HuH-7 (cell line): ENCODE results near the gene DISC1.

ENCODE experiments used
- DNase-seq: peaks from one replicate; pipeline ENCODE4 v3.0.0; 2011; ENCODE audit warnings: low spot score

Gene DISC1

DNA sequence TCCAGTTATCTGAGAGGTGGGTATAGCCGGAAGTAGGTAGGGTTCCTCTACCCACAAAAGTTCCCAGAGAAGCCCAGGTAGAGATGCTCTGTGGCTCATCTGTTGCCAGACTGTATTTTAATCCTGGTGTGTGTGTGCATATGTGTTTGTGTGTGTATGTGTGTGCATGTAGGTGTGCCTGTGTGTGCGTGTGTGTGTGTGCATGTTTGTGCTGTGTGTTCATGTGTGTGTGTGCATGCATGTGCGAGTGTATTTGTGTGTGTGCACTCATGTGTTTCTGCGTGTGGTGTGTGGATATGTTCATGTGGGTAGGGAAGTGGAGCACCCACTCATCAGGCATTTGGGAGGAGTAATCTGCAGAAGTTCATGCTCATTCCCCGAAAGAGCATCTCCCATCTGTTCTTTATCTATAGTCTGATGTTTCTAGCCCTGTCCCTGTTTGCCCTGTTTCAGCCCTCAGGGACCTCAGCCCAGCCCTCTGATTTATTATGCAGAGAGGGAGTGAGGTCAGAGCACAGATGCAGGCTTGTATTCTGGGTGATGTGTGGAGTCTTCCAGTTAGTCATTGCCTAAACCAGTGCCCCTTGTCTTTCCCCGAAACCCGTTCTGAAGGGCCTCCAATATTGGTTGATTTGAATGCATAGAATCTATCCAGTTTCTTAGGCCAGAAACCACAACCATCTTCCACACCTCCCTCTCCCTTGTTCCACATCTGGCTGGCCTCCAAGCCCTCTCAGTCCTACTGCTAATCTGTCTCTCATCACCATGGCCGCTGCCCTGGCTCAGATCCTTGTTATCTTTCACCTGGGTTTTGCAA lies 69.1 kb downstream of the DISC1 start:
- no peak for DNase-seq

DNA sequence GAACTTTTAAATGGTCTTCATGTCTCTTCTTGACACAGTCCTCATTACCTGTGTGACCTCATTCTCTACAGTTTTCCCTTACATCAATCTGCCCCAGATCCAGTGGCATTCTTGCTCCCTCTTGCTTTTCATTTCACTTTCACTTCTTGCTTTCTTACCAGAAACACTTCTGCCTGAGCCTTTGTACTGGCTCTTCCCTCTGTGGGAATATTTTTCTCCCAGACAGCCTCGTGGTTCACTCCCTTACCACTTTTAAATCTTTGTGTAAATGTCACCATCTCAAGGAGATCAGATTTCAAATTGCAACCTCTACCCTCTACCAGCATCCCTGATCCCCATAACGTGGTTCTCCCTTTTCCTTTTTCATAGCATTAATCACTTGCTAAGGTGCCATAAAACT lies 73.2 kb downstream of the DISC1 start:
- DNase-seq = no peak

DNA sequence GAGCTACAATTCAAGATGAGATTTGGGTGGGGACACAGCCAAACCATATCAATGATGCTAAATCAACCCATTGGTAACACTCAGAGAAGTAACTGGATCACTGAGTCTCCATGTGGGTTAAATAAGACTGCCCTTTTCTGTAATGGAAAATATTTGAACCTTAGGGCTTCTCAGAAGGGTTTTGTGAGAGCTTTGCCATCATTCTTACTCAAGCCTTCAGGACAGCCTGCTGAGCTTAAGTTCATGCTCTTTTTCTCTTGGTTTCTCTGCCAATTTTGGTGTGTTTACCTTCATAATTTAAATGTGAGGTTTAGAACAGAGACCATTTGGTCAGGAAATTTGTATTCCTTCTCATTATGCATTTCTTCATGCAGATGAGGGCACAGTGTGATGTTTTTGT lies 74.7 kb downstream of the DISC1 start:
- no peak for DNase-seq

DNA sequence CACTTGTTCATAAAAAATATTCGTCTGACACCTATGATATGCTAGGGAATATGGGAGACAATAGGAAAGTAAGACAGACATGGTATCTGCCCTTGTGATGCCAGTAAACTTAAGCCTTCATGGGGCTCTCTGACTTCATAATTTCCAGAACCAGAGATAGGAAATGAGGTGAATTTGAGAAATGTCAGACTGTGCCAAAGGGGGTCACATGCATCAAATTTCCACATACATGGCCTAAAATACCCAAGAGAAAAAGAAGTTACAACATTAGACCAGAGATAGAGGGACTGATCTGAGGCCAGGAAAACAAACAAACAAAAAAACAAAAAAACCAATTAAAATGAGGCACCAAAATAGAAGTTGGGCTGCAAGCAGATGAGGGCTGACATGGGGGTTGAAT lies 75.7 kb downstream of the DISC1 start:
- no peak for DNase-seq

DNA sequence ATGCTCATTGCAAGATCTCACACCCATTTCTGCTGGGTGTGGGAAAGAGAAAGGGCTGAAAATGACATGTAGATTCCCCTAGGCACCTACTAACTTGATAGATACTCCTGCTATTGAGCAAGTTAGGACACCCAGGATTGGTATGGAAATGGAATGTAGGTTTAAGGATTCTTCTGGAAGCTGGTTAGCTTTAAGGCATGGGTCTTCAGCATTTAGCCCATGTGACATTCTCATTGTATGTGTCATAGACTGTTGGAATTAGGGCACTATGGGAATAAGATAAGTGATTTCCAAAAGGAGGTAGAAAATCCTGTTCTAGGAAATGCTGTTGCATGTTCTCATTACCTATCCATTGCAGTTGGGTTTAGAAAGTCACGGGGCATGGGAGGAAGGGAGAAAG lies 76.2 kb downstream of the DISC1 start:
- DNase-seq = no peak

DNA sequence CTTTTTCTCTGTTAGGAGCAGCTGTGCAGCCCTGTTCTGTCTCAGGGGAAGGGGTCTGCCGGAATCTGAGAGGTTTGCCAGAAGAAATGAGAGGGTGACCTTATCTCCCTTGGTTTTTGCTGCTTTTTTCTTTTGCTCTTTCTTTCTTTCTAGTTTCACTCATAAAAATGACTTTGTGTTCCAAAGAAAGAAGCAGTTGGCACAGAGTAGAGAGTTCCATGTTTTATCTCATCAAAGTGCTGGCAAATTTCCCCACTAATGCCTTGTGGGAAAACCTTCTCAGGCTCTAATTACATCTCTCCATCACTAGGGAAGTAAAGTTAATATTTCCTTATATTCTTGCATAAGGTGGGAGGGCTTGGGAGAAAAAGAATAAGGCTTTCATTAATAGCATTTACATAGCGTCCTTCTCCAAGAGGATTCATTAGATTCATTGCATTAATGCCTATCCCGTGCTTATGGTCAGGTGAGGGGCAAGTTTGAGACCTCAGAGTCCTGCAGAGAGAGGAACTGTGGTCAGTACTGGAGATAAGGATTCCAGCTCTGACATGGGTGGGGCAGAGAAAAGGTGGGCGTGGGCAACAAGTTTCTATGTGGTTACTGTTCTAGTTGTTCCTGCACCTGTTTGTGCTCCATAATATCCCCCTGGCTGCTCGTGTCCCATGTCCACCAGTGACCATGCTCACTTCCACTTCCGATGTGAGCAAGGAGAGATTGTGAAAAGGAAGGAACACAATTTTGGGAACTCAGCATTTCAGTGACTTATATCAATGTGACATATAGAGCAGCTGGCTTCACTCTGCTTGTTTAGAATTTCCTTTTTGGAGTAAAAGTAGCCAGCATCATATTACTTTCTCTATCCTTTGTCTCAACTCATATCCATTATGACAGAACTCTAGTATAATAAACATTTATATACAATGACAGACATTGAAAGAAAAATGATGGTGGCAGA lies 79.5 kb downstream of the DISC1 start:
- DNase-seq = no peak

DNA sequence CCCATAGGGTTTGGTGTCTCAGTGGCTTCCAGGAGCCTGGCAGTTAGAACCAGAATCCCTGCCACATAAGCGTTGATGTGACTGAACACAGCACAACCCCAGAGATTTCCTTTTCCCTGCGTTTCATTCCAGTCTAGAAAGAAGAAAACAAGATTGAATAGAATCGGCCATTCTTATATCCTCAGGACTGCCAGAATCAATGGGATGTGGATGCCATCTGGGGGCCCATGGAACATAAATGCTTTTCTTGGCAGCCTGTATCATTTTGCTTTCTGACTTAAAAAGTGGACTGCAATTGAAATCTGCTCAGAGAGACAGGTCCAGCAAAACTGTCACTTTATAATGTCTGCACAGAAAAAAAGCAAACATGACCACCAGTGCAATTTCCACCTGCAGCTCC lies 80.3 kb downstream of the DISC1 start:
- DNase-seq = no peak

DNA sequence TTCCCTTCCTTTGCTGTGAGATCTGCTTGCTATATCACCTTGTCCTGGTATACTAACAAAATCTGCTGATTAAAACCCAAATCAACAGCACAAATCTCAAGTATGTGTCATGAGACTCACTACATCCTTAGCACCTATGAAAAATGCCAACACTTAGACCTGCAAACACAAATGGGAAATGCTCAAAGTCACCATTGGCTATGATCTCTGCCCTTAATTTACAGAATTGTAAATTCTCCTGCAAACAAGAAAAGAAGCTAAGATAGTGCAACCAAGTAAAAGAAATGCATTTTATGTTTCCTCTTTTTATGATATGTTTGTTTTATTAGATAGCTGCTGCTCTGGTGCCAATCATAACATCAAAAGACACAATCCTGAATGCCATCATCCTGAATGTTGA lies 80.8 kb downstream of the DISC1 start:
- no peak for DNase-seq

DNA sequence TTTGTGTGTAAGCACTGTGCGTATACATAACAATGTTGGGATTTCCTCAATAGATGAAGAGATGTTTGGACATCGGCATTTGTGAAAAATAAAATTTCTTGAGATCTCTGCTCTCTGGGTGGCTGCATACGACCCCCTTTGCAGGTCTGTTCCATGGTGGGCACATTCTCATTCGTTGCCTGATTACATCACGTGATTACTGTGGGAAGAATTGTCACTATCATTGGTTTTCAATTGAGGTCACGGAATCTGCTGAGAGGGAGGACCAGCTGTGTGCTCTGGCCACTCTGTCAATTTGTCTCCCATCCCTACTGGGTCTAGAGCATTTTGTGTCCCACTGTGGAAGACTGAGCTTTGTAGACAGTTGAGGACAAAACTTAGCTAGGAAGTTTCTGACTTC lies 81.8 kb downstream of the DISC1 start:
- DNase-seq = no peak

DNA sequence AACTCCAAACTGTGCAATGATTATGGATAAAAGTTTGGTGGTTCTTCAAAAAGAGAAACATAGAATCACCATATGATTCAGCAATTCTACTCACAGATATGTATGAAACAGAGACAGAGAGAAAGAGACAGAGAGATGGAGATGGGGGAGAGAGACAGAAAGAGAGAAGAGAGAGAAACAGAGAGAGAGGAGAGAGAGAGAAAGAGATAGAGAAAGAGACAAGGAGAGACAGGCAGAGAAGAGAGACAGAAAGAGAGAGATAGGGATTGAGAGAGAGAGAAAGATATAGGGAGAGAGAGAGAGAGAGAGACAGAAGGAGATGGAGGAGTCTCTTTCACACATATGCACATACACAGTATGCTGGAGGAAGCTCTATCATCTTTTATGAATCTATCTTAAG lies 87.8 kb downstream of the DISC1 start:
- no peak for DNase-seq

DNA sequence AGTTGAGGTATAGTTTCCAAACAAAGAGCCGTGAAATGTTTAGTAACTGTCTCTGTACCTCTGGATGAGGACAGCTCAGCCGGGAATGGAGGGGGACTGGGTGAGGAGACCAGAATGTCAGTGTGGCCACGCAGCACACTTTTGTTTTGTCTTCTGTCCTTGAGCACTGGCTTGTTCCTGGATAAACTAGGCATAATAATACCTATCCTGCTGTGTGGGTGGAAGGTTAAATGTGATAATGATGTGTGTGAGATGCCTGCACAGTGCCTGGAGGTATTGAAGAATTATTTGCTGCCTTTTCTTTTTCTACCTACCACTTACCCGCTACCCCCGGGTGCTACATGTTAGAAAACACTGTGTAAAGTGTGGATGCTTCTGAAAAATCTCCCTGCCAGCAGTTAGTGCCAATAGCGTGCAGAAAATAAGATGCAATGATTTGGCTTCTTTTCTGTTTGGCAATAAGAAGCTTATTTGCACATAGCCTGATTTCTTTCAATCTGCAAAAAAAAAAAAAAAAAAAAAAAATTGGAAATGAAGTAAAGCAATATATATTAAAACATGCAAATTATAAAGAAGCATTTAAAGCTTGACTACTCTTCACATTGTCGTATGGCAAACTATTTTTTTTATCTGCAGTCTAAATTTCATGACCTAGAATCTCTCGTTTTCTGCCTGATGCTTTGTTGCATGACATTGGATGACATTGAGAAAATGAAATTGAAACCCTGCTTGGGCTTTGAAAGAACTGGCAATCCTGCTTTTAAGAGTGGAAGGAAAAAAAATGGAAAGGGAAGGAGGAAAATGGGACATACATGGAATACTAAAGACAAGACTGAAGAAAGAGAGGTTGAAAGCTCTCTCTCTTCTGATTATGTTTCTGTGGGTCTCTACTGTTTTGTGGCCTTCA lies 89.5 kb downstream of the DISC1 start:
- no peak for DNase-seq

DNA sequence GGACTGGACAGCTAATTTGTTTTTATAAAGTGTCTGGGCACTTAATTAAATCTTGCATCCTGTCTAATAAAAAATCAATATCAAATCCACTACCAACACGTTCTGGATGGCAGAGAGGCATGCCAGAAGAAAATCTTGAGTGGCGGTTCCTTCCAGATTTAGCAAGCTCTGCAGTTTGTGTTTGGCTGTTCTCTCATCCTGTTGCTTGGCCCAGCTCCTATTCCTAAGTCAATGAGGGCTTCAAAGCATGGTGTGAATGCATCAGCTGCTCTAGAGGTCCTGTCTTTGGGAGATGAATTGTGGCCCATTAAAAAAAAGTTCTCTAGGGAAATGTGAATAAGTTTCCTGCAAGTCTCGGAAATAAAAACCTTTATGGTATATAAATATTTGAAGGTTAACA lies 90.3 kb downstream of the DISC1 start:
- DNase-seq = no peak

DNA sequence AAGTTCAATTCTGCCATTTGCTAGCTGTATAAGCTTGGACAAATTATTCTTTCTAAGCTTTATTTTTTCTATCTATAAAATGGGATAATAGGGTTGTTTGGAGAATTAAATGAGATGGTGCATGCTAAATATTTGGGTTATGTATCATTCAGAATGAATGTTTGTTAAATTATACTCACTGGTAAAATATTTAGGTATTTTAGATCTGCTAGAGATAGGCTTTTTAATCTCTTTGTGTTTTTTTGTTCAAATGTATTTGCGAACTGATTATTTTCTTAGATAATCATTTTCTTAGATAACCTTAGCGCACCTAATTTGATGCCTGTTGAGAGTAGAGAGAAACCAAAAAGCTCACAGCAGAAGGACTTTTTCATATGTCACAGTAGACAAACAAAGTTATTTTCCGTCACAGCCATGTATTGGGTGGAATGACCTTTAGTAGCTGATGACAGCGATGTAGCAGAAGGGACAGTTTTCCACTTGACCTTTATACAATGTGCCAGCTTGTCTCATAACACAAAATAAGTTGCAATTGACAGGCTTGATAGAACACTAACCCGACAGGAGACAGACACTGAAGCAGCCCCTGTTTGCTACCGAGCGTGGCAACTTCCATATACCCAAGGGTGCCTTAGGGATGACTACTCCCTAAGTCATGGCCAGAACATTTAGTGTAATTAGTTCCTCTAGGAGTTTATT lies 93.0 kb downstream of the DISC1 start:
- no peak for DNase-seq

DNA sequence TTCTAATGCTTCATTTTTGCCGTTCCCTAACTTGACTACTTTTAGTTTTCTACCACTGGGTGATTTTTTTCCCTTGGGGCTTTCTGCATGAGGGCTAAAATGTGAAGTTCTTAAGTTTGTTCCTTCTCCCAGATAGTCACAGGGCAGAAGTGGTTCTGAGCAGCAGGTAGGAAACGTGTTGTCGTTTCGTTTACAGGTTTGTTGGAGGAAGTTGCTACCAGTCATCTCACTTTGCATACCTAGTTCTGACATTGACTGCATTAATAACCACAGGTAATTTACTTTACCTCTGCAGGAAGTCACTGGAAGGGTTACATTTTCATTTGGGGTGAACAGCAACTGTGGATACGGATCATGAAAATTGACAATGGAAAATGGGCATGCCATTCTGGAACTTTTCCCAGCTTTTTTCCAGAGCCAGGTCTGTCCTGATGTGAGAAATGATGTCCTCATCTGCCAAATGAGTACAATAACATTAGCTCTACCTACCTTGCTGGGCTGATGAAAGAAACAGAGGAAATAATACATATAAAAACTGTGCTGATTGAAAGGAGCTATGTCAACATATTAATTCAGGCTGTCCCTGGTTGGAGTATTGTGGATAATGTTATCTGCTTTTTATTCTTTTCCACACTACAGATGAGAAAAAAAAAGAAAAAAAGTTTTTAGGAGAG lies 94.2 kb downstream of the DISC1 start:
- DNase-seq = no peak

DNA sequence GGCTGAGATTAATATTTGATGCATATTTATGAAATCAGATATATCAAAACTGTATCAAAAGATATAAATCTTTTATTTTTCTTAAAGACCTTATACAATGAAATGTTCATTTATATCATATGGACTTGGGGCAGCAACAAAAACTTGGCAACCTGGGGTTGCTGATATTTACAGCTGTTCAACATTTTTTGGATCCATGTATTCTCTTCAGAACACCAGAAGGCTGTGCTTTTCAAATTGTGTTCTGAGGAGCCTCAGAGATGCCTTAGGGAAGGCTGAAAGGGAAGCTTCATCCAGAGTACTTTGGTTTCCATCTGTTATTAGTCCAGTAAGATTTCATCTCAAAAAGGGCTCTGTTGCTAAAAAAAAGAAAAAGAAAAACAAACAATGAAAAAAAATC lies 94.8 kb downstream of the DISC1 start:
- DNase-seq = no peak

DNA sequence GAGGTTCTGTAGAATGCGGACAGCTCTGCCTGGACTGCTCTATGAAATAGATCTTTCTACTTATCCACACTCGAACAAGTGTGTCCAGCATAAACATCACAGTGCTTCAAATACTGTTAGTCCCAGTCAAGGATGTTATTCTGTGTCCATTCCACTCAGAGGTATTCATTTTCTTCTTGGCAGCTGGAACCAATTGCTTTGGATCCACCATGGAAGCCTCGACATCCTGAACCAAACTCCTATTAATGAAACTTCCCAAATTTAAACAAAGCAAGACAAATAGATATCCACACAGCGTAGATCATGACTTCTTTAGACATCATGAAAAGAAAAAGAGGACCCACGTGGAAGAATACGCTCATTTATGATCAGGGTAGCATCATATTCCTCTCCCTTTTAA lies 95.8 kb downstream of the DISC1 start:
- no peak for DNase-seq

DNA sequence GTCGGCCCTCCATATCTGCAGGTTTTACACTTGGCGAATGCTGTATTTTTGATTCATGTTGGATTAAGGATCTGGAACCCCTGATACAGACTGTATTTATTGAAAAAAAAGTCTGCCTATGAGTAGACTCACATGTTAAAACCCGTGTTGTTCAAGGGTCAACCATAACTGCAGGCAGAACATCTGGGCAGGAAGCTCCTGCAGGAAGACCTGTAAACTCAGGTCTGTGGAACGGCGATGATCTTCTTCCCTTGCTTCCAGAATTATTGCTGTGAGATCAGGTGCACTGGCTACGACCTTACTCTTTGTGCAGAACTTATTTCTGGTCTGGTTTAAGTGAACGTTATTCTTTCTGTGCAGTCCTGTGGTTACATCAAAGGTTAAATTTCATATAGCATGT lies 96.6 kb downstream of the DISC1 start:
- DNase-seq = no peak

DNA sequence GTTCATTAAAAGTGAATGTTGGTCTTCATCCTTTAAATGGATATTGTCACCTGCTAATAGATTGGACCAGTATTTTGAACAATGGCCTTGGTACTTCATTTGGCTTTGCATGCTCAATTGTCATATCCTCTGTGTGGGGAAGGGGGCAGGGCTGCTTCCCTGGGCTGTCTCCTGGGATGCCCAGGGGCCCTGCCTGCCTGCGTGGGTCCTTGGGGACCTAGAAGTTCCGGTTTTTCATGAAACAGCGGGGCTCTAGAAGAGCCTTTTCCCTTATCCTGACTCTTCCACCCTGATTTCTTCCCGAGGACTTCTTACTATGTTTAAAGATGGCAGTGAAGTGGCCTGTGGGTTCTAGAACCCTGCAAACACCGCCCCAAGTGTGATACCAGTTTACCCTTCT lies 97.5 kb downstream of the DISC1 start:
- DNase-seq = no peak

DNA sequence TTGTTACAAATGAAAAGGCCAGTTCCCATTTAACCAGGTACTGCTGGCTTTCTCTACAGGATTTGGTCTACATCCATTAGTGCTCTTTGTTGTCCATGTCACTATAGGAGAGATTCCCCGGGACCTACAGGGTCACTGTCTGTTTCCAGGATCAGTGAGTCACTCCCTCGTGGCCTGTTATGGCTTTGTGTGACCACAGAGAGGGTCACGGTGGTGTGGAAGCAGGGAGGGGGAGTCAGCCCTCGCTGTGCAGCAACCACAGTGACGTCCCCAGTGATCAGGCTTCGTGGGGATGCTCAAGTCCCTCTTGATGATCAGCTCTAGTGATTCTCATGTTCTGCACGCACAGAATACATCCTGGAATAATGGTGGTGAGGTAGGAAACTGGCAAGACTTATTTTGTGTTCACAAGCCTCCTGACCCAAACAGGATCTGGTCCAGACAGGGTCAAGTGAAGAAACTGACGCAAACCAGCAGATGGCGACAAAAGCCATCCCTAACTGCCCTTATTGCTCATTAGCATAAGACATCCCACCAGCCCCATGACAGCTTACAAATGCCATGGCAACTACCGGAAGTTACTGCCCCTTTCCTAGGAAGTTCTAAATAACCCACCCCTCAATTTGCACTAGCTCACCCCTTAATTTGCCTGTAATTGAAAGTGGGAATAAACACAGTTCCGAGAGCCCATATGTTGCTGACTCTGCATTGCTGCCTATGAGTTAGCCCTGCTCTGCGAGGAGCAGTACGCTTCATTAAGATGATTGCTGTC lies 98.5 kb downstream of the DISC1 start:
- peak; percentile 45 for DNase-seq

DNA sequence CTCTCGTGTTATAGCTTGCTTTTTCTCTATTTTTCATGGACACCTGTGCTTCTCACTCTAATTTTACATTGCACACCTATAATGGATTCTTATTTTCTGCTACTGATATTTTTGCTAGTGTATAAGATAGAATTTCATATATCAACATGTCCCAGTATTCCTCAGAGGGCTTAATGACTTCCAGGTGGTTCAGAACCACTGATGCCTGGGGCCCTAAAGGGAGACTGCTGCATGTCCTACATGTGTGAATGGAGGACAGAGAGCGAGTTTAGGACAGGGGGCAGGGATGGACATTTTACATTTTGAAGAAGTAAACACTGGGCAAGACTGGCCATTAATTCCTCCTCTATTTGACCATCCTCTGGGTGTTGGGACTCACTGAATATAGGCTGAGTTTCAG lies 100.6 kb downstream of the DISC1 start:
- DNase-seq = no peak
